Testis (tissue), 3 donors: ENCODE measurements around the gene TMEM120A. TPM values are rescaled to one million over a fixed set of nuclear protein-coding genes. Genes with fewer than 3 reads are reported as not detected.
A peak's percentile ranks its signal among the peaks of the same experiment; 100 is the strongest.
"Not testable (repeated sequence)": the region's sequence is repeated elsewhere in the genome, so short reads cannot be mapped to it uniquely, and the experiment has no call there.

Source experiments
- DNase-seq: peaks from one replicate; pipeline ENCODE4 v3.0.0-alpha.2; 2019
- H3K27ac ChIP-seq, 2 donors: fragments of 200-600 bp; sonication (generic); one replicate each; pipeline ENCODE4 v1.5.1; 2019
- H3K27me3 ChIP-seq: fragments of 200-600 bp; sonication (generic); one replicate; pipeline ENCODE4 v1.5.1; 2019
- H3K36me3 ChIP-seq: fragments of 200-600 bp; sonication (generic); one replicate; pipeline ENCODE4 v1.5.1; 2017; ENCODE audit warnings: low read depth; ENCODE audit errors: missing control alignments
- H3K4me1 ChIP-seq: fragments of 200-600 bp; sonication (generic); one replicate; pipeline ENCODE4 v1.5.1; 2019
- H3K4me3 ChIP-seq, 2 donors: fragments of 200-600 bp; sonication (generic); one replicate each; pipeline ENCODE4 v1.5.1; 2017 to 2019
- H3K9me3 ChIP-seq: fragments of 200-600 bp; sonication (generic); one replicate; pipeline ENCODE4 v1.5.1; 2017
- CTCF ChIP-seq, 3 experiments: fragments of 450-650 bp in 2 of 3; fragments of 200-600 bp in 1 of 3; sonication (generic) in 1 of 3; IDR thresholded peaks; one replicate each; pipeline ENCODE4 v1.5.1; 2016 to 2019; ENCODE audit warnings: antibody characterized with exemption in 3 of 3, mild to moderate bottlenecking in 2 of 3, moderate library complexity in 1 of 3
- POLR2A ChIP-seq: fragments of 450-650 bp; IDR thresholded peaks from one replicate; pipeline ENCODE4 v1.6.1; 2017; ENCODE audit warnings: antibody characterized with exemption, mild to moderate bottlenecking, moderate library complexity
- WGBS, 2 donors: methylation state at CpG; one replicate each; pipeline ENCODE4 v1.1.5; 2018; 5-methylcytosine and 5-hydroxymethylcytosine counted together
- intact Hi-C: fragments of 100-400 bp; cut with DNase I; formaldehyde crosslinking; loops from one replicate; pipeline ENCODE4 v1.15.1; 2023; ENCODE audit warnings: low total_unique reads
- polyA plus RNA-seq: library from polyadenylated mRNA; stranded (reverse); fragments of 350-450 nt; fragmentation: Illumina TruSeq; extraction: RNeasy Lipid Tissue Mini Kit (QIAGEN cat#74804); gene quantifications from one replicate; pipeline ENCODE4 v1.2.3, GENCODE V29; 2014; ENCODE audit warnings: low read depth, low replicate concordance; ENCODE audit not compliant: insufficient read depth
- total RNA-seq, 2 donors: library from RNA; depleted of rRNA; stranded (reverse); fragments of >200 nt; gene quantifications; one replicate each; pipeline ENCODE4 v1.2.3, GENCODE V29; 2016

Gene TMEM120A
- total and polyA plus RNA-seq, 3 donors from 2014 or later = 85.9 to 270 (median 150) TPM

GRCh38 chr7:76023002-76023401 lies 28.6 kb upstream of the TMEM120A start:
- H3K4me3 ChIP-seq = no peak overlapping the region
- TF ChIP-seq CTCF (IDR thresholded peaks at IDR 0.05) (no peak), POLR2A (no peak)
- no peaks in the 10 kb centered on the region for H3K36me3 ChIP-seq
- no peaks in the 10 kb centered on the region for H3K9me3 ChIP-seq
- 28 to 41% methylated on average over 4 of the region's 4 CpGs for WGBS, 2 donors
- H3K4me1 ChIP-seq = no peaks in the 10 kb centered on the region
- no peaks in the 10 kb centered on the region for H3K27me3 ChIP-seq
- peak; percentile 32 for DNase-seq
- H3K27ac ChIP-seq = no peak overlapping the region
- intact Hi-C loops = loop anchor here (10.0 kb wide), 1 partner anchor 158 kb away; no protein-coding TSS in a partner anchor

- H3K27ac ChIP-seq = no peak overlapping the region
- WGBS, 2 donors = 90 to 93% methylated on average over 7 of the region's 7 CpGs
- no peaks in the 10 kb centered on the region for H3K27me3 ChIP-seq
- DNase-seq = no peak
- H3K4me1 ChIP-seq = no peaks in the 10 kb centered on the region
- no peak overlapping the region for H3K4me3 ChIP-seq
- intact Hi-C loops = loop anchor here (10.0 kb wide), 1 partner anchor 157 kb away; no protein-coding TSS in a partner anchor
- no peaks in the 10 kb centered on the region for H3K9me3 ChIP-seq
- no peak for TF ChIP-seq CTCF (IDR thresholded peaks at IDR 0.05)
- TF ChIP-seq POLR2A = no peak
- H3K36me3 ChIP-seq = no peaks in the 10 kb centered on the region
These were observed 27.8 kb upstream of the TMEM120A start for GRCh38 chr7:76022026-76022780.

- Histone ChIP-seq H3K36me3 (no peaks in the 10 kb centered on the region), H3K9me3 (no peaks in the 10 kb centered on the region), H3K4me3 (no peak overlapping the region), H3K4me1 (no peaks in the 10 kb centered on the region), H3K27me3 (no peaks in the 10 kb centered on the region), H3K27ac (no peak overlapping the region)
- peak; percentile 82 to 90 (median 89) for TF ChIP-seq CTCF (IDR thresholded peaks at IDR 0.05)
- TF ChIP-seq POLR2A = no peak
- DNase-seq = peak; percentile 84
- WGBS, 2 donors = 45 to 51% methylated on average over 5 to 6 of the region's 6 CpGs
- intact Hi-C loops = loop anchor here (10.0 kb wide), 1 partner anchor 155 kb away; no protein-coding TSS in a partner anchor
These were observed 25.8 kb upstream of the TMEM120A start for GRCh38 chr7:76020031-76020714.

- H3K36me3 ChIP-seq, H3K4me1 ChIP-seq, DNase-seq, H3K27me3 ChIP-seq, H3K4me3 ChIP-seq, H3K9me3 ChIP-seq, H3K27ac ChIP-seq, intact Hi-C loops: not testable (repeated sequence)
- 93 to 95% methylated on average over 4 of the region's 4 CpGs for WGBS, 2 donors
These were observed 24.1 kb upstream of the TMEM120A start for GRCh38 chr7:76018520-76018919.

GRCh38 chr7:76016191-76016947 lies 22.0 kb upstream of the TMEM120A start:
- H3K4me3 ChIP-seq = no peak overlapping the region
- H3K9me3 ChIP-seq = no peaks in the 10 kb centered on the region
- no peak for DNase-seq
- no peaks in the 10 kb centered on the region for H3K36me3 ChIP-seq
- WGBS, 2 donors = 91 to 93% methylated on average over 13 of the region's 13 CpGs
- peaks cover 6% of the 10 kb centered on the region for H3K4me1 ChIP-seq
- TF ChIP-seq POLR2A (no peak), CTCF (IDR thresholded peaks at IDR 0.05) (no peak)
- no peaks in the 10 kb centered on the region for H3K27me3 ChIP-seq
- intact Hi-C loops = no loop called here
- H3K27ac ChIP-seq = no peak overlapping the region
